ENCODE results near the gene ITPR3. TPM values are rescaled to one million over a fixed set of nuclear protein-coding genes. Genes with fewer than 3 reads are reported as not detected.

Gene ITPR3
- total RNA-seq, 6 donors from 2014 or later: 95.6 to 179 (median 137) TPM

GRCh38 chr6:33597551-33598322 lies 23.4 kb upstream of the ITPR3 start:
- ATAC-seq (ENCODE audit: low FRiP score in 2 of 2) (no peak), DNase-seq (peak in 1 of 2 donors; percentile 47)
- Histone ChIP-seq H3K27me3 (no peaks in the 10 kb centered on the region), H3K4me3 (no peak overlapping the region), H3K9me3 (no peaks in the 10 kb centered on the region), H3K4me1 (peaks cover 5 to 11% (median 7%) of the 10 kb centered on the region in 4 donors), H3K27ac (peak overlapping the region in 3 of 4 donors; percentile 35 to 58 (median 42)), H3K36me3 (no peaks in the 10 kb centered on the region)
- 42 to 45% methylated on average over 2 to 4 of the region's 4 CpGs for WGBS, 2 donors
- TF ChIP-seq EP300 (IDR thresholded peaks at IDR 0.05) (no peak), POLR2A (IDR thresholded peaks at IDR 0.05) (no peak), CTCF (IDR thresholded peaks at IDR 0.05) (no peak), POLR2AphosphoS5 (IDR thresholded peaks at IDR 0.05) (no peak)

DNA sequence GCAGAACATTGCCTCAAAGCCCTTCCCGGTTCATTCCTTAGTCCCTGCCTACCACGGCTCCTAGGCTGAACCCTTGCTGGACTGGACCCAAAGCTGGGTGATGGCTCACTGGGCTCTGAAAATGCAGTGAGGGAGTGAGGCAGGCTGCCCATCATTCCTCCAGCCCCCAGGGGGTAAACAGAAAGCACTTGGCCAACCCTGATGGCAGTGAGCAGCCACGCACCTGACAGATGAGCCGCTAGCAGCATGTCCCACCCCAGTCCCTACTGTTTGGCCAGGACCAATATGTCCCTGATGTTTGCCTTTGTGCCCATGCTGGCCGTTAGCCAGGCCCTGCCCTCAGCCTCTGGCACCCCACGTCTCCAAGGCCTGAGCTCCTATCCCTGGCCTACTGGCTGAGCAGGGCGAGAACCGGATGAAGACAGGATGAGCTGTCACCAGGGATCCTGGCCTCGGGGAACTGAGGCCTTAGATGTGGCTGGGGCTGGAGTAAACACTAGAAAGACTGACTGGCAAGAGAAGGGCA lies 21.6 kb upstream of the ITPR3 start:
- Histone ChIP-seq H3K27ac (no peak overlapping the region), H3K4me1 (peaks cover 0 to 3% (median 0%) of the 10 kb centered on the region in 4 donors), H3K9me3 (no peaks in the 10 kb centered on the region), H3K4me3 (no peak overlapping the region), H3K27me3 (no peaks in the 10 kb centered on the region), H3K36me3 (no peaks in the 10 kb centered on the region)
- ATAC-seq (ENCODE audit: low FRiP score in 2 of 2) (no peak), DNase-seq (no peak)
- TF ChIP-seq POLR2A (IDR thresholded peaks at IDR 0.05): no peak
- TF ChIP-seq EP300 (IDR thresholded peaks at IDR 0.05): no peak
- no peak for TF ChIP-seq POLR2AphosphoS5 (IDR thresholded peaks at IDR 0.05)
- TF ChIP-seq CTCF (IDR thresholded peaks at IDR 0.05): no peak
- WGBS, 2 donors: 57 to 72% methylated on average over 9 of the region's 9 CpGs

DNA sequence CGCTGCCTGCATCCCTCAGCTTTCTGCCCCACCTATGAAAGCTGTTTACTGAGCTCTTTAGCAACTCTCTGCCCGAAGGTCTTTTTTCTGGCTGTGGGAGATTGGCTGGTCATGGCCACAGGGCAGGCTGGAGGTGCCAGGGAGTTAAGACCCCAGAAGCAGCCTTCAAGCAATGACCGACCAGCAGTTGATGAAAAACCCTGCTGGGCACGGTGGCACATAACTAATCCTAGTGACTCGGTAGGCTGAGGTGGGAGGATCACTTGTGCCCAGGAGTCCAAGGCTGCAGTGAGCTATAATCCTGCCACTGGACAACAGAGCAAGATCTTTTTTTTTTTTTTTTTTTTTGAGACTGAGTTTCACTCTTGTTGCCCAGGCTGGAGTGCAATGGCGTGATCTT lies 20.4 kb upstream of the ITPR3 start:
- ATAC-seq (ENCODE audit: low FRiP score in 2 of 2): no peak

DNA sequence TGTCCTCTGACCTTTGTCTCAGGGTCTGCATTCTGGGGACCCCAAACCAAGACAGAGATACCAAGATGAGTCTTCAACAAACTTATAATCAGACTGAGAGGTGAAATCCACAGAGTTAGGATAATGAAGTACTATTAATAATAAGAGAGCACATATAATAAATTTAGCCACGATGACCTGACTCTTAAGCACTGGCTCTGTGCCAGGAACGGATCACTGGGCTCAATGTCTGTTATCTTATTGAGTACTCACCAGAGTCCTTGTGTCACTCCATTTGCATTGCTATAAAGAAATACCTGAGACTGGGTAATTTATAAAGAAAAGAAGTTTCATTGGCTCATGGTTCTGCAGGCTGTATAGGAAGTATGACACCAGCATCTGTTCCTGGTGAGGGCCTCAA lies 18.9 kb upstream of the ITPR3 start:
- Histone ChIP-seq H3K4me1 (peaks cover 0 to 3% (median 0%) of the 10 kb centered on the region in 4 donors), H3K4me3 (no peak overlapping the region), H3K9me3 (no peaks in the 10 kb centered on the region), H3K27ac (no peak overlapping the region), H3K27me3 (no peaks in the 10 kb centered on the region), H3K36me3 (no peaks in the 10 kb centered on the region)
- WGBS, 2 donors: 25 to 48% methylated on average over 2 of the region's 2 CpGs
- TF ChIP-seq POLR2AphosphoS5 (IDR thresholded peaks at IDR 0.05) (no peak), EP300 (IDR thresholded peaks at IDR 0.05) (no peak), POLR2A (IDR thresholded peaks at IDR 0.05) (no peak), CTCF (IDR thresholded peaks at IDR 0.05) (no peak)
- DNase-seq: no peak
- ATAC-seq (ENCODE audit: low FRiP score in 2 of 2): no peak

More for the DNA sequence above, 20.4 kb upstream of the ITPR3 start:
- Histone ChIP-seq H3K4me3 (no peak overlapping the region), H3K27ac (no peak overlapping the region), H3K4me1 (peaks cover 0 to 3% (median 0%) of the 10 kb centered on the region in 4 donors), H3K36me3 (no peaks in the 10 kb centered on the region), H3K27me3 (no peaks in the 10 kb centered on the region), H3K9me3 (no peaks in the 10 kb centered on the region)
- TF ChIP-seq CTCF (IDR thresholded peaks at IDR 0.05) (no peak), EP300 (IDR thresholded peaks at IDR 0.05) (no peak), POLR2A (IDR thresholded peaks at IDR 0.05) (no peak), POLR2AphosphoS5 (IDR thresholded peaks at IDR 0.05) (no peak)
- 88 to 93% methylated on average over 5 to 6 of the region's 6 CpGs for WGBS, 2 donors
- DNase-seq: no peak
